GM21723 (cell line): Measurements from ENCODE around the gene FIGLA.
"Not testable (repeated sequence)": the region's sequence is repeated elsewhere in the genome, so short reads cannot be mapped to it uniquely, and the experiment has no call there.

Experiments
- ATAC-seq: cut with Tn5 transposase; IDR thresholded peaks from one replicate; pipeline ENCODE4 v1.9.1; 2021; ENCODE audit warnings: mild to moderate bottlenecking, moderate library complexity; ENCODE audit not compliant: unreplicated experiment

The FIGLA gene

DNA sequence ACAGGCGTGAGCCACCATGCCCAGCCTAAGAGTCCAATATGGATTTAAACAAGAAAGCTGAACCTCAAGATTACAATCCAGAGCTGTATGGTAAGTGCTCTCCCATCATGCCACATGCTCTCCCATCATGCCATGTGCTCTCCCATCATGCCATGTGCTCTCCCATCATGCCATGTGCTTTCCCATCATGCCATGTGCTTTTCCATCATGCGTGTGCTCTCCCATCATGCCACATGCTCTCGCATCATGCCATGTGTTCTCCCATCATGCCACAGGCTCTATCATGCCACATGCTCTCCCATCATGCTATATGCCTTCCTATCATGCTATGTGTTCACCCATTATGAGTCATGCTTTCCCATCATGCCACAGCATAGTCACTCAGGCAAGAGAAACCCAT is 43.2 kb downstream of the FIGLA start:
- ATAC-seq = no peak

DNA sequence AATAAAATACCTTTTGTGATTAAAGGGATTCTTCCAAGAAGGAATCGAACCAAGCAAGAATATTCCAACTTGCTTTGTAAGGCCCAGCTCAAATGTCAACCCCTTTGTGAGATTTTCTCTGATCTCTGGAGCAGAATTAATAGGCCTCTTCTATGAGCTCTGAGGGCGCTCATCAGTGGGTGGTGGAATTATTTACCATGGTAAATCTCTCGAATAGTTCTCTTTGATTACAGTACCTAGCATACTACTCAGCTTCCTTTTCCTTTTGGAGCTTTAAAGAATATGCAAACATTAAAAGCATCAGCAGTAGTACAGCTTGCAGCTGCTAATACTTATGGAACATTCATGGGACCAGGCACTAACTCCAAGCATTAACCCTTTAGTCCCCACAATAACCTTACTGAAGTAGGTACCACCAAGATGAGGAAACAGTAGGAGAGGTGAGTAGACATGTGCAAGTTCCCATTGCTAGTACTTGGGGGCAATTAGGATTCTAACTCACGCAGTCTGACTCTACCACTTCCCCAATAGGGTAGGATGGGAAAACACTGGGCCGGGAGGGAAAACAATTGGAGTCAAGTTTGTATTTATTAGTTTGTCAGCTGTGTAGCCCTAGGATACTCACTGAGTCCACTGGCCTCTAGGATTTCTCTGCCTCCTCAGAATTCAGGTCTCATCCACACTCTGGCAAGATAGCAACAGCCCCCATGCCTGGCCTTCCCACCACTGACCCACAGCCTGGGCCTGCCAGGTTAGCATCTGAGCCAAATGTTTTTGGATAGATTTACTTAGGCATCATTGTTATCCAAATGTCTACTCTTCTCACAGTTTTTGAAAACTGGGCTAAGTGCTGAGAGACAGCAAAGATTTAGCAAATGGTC is 44.1 kb downstream of the FIGLA start:
- no peak for ATAC-seq

DNA sequence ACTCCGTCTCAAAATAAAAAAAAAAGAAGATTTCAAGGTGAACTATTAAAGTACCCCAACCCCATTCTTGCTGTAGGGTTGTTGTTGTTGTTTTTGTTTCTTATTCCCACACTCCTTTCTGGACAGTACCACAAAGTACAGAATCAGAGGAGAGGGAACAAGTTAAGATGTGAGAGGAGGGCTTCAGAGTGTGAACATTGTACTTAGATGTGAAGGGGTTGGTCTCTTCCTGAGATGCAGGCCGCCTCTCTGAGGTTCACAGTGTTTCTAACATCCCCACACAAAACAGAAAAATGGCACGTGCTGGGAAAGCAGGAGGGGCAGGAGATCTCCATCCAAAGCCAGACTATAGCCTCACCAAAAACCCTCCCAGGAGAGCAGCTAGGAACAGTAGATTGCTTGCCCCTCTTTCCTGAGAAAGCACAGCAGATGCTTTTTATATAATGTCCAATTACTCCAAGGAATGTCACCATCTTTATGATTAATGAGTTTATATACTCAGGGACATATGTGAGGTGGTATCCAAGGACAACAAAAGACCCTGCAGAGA is 45.1 kb downstream of the FIGLA start:
- no peak for ATAC-seq

DNA sequence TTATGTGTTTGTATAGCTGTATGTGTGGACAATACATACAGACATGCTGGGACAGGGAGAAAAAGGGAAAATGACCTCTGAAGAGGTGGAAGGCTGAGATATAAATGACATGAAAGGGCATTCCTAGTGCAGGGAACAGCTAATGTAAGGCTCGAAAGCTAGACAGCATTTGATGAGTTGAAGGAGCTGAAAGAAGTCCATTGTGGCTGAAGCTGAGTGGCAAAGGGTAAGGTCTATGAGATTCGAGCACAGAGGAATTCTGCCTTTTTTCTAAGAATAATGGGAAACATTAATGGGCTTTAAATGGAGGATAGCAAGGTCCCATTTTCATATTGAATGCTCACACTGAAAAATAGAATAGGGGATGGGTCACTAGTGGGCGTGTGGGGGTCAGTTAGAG is 46.0 kb downstream of the FIGLA start:
- no peak for ATAC-seq

DNA sequence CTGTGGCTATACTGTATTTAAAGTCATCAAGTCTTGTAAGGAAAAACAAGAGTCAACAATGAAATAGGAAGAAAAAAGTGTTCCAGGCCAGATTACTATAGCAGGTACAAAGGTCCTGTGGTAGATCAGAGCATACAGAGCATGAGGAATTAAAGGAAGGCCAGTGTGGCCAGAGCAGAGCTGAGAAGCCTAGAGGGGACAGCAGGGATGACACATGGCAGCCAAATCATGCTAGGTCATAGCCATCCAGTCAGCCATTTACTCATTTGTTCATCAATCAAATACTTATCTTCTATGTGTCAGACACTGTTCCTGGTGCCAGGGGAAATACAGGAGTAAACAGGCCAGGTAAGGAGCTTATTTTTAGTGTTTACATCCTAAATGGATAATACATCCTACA is 46.8 kb downstream of the FIGLA start:
- ATAC-seq = no peak

DNA sequence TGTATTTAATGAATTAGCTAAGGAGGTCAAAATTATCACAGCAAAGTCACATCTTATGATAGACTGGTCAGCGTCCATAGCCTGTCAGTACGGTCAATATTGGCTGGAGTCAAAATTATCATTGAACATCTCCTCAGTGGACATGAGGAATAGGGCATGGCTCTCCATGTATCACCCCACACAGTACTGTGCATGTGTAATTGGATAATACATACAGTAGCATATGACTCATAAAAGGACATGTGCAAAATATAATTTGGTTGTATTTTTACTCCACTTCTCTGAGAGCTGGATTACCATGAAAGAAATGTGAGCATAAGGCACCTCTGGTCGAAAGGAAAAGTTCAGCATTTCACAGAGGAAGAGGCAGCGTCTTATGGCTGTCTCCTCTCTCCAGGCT is 47.4 kb downstream of the FIGLA start:
- no peak for ATAC-seq

DNA sequence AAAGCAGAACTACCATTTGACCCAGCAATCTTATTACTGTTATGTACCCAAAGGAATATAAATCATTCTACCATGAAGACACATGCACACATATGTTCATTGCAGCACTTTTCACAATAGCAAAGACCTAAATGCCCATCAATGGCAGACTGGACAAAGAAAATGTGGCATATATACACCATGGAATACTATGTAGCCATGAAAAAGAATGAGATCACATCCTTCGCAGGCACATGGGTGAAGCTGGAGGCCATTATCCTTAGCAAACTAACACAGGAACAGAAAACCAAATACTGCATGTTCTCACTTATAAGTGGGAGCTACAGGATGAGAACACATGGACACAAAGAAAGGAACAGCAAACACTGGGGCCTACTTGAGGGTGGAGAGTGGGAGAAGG is 51.0 kb downstream of the FIGLA start:
- ATAC-seq = not testable (repeated sequence)

DNA sequence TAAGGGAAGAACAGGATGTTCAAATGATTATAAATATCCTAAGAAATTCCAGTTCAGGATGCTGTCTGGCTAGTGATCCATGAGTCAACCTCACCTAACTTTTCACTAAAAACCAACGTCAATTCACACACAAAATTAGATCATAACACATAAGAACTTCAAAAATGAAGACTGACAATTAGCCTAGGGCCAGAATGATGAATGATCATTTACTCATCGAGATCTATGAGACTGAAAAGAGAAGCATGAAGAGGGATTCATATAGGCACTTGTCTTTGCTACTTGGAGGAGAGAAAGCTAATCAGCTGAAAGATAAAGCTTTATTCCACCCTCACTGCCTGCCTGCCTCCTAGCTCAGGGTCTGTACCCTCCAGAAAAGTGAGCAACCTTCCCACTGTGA is 52.3 kb downstream of the FIGLA start:
- ATAC-seq = no peak

DNA sequence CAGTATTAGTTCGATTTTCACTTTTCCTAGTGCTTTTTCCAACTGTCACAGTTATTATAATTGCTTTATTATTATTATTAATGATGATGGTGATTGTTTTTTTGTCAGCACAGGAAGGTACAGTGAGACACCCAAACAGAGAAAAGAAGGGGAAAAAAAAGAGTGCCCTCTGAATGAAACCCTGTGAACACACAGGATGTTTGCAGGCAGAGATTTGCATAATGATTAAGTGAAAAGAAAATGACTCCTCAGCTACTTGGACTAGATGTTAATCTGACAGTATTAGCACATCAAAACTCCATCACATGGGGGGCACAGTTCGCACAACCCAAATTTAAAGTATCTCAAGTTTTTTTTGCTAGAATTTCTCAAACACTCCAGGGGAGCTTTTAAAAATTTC is 55.4 kb downstream of the FIGLA start:
- ATAC-seq = no peak

DNA sequence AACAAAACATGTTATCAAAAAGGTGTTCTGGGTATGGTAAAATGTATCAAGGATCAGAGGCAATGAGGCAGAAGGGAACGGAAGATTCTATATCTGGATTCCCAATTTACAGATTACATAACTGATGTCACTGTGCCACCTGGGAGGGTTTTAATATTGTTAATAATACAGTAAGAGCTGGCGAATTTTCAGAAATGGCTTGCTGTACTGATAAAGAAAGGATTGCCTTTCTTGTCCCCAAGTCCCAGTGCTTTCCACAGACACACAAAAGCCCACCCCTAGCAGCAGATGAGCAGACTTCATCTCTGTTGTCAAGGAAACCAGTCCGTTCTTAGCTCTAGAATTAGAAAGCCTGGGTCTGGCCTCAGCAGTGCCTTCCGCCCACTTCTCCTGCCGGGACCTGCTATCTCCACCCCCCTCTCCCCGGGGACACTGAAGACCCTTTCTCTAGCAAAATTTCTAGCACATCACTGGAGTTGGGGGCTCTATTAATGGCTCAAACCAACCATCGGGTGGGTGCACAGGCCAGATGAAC is 56.7 kb downstream of the FIGLA start:
- no peak for ATAC-seq

DNA sequence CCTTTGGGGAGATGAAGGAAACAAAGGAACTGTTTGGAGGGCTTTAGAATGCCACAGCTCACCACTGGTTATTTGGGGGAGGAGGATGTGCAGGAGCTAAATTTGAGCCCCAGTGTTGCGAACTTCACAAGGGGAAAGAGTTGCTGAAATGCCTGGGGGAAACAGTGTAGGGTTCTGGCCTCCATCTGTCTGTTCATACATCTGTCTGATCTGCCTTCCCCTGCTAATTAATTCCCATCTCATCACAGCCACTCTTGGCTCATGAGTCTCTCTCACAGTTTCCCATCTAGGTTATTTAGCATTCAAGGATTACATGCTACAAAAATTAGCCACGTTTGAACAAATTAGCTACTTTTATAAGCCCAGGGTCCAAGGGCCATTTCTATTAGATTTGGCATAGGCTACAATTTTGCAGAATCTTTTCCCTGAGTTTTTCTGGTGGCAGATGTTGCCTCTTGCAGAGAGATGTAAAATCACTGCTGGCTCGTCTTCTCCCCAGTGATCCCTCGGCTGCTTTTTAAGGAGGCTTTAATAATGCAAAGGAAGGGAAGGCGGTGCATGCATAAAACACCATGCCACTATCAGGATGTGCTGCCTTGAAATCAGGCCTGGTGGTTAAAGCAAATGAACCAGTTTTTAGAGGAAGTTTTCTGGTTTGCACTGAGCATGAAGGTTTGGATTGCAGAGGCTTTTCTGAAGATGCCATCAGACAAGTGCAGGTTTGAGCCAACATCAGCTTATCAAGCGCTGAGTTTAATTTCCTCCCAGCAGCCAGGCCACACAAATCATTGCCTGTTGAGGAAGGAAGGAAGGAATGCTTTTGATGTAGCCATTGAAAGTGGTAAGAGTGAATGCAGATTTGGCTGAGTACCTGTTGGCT is 57.4 kb downstream of the FIGLA start:
- ATAC-seq = no peak

DNA sequence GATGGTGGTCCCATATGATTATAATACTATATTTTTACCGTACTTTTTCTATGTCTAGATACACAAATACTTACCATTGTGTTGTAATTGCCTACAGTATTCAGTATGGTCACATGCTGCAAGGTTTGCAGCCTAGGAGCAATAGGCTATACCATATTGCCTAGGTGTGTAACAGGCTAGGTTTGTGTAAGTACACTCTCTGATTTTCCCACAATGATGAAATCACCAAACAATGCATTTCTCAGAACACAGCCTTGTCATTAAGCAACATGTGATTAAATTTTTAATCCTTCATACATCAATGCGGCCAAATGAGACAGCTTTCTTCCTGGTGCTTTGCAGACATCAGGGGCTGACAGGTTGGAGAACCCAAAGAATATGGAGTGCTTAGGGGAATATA is 59.7 kb downstream of the FIGLA start:
- no peak for ATAC-seq

DNA sequence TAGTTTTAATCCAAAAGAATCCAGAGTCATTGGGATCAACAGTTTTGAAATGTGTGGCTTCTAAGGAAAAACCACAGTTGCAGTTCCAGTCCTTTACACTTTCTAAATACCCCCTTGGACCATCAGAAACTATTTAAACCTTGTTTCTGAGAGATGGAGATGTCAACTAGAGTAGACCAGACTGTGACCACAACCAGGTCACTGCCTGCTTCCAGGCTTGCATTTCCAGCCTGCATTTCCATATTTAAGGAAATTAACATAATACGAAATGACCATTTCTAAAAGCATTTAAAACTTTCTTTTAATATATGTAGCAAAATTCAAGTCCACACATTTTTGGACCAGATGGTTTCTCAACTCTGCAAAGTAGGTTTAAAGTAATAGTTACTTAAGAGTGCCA is 60.8 kb downstream of the FIGLA start:
- no peak for ATAC-seq

DNA sequence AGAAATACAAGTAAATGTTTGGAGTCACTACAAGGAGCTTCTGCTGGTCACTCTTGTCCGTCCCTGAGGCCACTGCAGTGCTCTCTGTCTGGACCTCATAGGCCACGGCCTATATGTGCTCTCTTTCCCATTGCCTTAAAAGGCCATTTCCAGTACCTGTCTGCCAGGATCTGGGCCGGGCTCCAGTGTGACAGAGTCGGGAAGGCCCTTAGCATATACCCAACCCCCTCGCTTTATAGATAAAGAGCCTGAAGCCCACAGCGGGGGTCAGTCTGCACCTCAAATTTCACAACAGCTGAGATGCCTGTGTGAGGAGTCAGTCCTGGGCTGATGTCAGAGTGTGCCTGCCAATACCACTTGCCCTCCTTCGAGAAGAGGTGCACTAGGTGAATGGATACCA is 62.3 kb downstream of the FIGLA start:
- ATAC-seq = no peak
